HG03354 (cell line): ENCODE results near the gene SLC4A8.
"Not testable (repeated sequence)": the region's sequence is repeated elsewhere in the genome, so short reads cannot be mapped to it uniquely, and the experiment has no call there.

ENCODE experiments used
- ATAC-seq: cut with Tn5 transposase; IDR thresholded peaks from one replicate; pipeline ENCODE4 v1.9.1; 2021; ENCODE audit warnings: mild to moderate bottlenecking; ENCODE audit not compliant: unreplicated experiment, poor library complexity, severe bottlenecking

SLC4A8 gene

DNA sequence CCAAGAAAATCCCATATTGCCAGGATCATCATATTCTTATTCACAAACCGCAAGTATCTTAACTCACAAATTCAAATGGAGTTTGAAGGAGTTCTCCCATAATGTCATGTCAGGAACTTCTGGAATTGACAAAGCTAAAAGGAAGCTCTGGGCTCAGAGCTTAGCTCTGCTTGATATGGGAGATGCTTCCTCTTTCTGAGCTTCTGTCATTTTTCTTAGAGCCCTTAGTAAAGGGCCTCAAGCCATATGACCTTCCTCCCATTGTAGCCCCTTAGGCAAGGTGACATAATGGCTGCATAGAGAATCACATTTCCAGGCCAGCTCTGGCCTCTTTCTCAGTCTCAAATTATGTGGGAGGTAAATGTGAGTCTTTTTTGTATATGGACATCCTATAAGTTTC is 40.9 kb downstream of the SLC4A8 start:
- ATAC-seq = no peak

DNA sequence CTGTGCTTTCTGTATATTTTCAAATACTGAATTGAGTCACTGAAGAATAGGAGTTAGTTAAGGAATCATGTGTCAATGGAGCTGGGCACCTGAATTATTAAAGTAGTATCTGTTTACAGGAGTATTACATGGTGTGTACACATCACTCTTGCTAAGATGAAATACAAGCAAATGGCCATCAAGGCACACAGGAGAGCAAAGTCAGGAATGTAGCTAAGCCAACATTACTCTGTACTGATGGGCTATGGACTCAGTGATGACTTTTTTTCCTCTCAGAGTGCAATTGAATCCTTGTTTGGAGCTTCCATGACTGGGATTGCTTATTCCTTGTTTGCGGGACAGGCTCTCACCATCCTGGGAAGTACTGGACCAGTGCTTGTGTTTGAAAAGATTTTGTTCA is 45.5 kb downstream of the SLC4A8 start:
- ATAC-seq = no peak

GRCh38 chr12:51471111-51471864 is 46.7 kb downstream of the SLC4A8 start:
- ATAC-seq = no peak

GRCh38 chr12:51472984-51473383 is 48.4 kb downstream of the SLC4A8 start:
- no peak for ATAC-seq

- ATAC-seq = no peak
Observed at GRCh38 chr12:51473947-51474346, 49.3 kb downstream of the SLC4A8 start.

GRCh38 chr12:51475543-51475942 is 50.9 kb downstream of the SLC4A8 start:
- ATAC-seq = no peak

DNA sequence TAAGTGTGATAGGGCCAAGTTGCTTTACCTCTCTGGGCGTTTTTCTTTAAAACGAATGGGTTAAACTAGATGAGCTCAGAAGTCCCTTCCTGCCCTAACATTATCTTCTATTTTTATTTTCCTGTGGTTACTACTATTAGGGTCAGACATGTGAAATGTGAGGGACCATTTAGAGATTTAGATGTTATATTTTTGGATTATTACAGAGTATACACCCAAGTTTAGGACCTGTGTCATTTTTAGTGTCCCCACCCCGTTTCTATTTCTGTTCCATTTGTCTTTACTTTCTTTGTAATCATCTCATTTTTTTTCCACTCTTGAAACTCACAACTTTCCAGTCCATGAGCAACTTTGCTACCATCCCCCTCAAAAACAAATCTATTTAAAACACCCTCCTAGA is 56.3 kb downstream of the SLC4A8 start:
- no peak for ATAC-seq

GRCh38 chr12:51482929-51483697 is 58.5 kb downstream of the SLC4A8 start:
- ATAC-seq = no peak

GRCh38 chr12:51484119-51484518 is 59.5 kb downstream of the SLC4A8 start:
- ATAC-seq = no peak

DNA sequence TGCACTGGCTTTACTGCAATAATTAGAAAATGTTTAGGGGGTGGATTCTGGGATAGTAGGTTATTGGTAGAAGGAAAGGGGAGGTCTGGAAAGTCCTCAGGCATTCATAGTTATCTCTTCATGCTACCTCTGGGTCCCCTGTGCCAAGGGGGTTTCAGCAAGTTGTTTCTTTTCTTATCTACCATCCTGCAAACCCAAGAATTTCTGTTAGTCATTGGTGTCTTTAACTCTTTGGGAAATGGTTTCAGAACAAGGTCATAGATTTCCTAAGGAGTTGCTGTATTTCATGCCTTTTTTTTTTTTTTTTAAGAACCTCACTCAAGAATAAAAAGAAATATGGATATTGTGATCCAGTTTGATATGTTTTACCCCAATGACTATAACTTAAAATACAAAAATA is 63.6 kb downstream of the SLC4A8 start:
- no peak for ATAC-seq

DNA sequence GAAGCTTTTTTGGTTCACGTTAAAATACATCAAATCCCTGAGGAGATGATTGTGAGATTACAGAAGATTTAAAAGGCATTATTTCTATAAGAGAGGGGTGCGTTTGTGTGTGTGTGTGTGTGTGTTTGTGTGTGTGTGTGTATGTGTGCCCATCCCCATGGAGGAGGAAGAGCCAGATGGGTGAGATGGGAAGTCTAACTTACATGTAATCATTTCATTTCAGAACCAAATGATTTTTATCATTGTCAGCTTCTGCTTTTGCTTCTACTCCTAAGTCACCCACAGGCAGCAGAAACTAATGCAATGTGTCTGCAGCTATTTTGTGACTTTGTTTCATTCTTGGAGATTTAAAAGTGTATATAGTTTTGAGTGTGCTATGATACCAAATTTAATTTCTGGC is 68.7 kb downstream of the SLC4A8 start:
- ATAC-seq = no peak

DNA sequence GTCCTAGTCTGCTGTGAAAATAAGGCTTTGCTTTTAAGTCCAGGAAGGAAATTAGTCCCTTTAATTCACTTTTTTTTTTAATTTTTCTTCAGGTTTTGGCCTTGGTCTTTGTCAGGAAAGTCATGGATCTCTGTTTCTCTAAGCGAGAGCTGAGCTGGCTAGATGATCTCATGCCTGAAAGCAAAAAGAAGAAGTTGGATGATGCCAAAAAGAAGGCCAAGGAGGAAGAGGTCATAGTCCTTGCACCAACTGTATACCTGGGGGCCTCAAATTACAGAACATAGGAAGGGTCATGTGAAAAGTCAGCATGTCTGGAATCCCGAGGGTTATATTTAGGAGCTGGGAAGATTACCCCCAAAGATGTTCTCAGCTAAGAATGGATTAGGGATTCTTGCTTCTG is 72.3 kb downstream of the SLC4A8 start:
- no peak for ATAC-seq

DNA sequence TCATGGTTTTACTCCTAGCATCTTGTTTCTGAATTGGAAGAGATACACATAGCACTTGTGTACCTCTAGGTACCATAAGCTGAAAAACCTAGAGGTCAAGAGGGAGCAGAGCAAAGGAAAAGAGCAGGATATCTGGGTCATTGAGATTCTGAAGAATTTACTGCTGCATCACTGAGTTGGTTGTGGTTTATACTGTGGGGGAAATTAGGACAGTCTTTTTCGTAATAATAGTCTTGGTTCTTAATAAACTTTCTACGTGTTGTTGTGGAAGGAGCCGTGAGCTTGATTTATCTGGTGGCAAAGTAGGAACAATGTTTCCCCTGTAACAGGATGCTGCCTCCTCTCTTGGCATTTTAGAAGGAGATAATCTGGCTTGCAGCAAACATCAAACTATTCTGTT is 80.2 kb downstream of the SLC4A8 start:
- no peak for ATAC-seq

DNA sequence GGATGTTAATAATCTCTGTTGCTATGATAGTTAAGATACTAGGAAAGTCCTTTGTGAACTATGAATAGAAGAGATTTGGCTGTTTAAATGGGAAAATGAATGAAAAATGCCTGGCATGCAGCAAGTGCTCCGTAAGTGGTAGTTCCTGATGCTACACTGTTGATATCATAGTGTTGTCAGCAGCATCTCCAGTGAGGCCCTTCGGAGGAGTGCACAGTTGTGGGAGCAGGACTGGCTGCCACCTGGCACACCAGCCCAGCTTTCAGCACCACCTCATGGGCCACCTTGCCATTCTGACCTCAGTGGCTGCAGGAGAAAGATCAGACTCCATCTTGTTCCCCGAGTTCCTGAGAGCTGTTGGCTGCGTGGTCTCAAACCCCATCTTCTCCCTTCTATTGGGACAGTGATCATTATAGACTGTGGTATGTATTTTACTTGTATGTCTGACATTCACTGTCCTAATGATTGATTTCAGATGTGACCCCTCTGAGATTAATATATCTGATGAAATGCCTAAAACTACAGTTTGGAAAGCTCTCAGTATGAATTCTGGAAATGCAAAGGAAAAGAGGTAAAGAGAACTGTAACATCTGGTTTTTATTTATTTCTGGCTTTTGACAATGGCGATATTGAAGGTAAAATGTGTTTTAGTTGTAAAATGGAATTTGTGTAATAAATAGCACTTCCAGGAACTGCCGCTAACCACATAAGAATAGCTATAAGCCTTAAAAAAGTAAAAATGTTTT is 80.9 kb downstream of the SLC4A8 start:
- ATAC-seq = no peak

- ATAC-seq = no peak
Observed at GRCh38 chr12:51507178-51507577, 82.5 kb downstream of the SLC4A8 start.

DNA sequence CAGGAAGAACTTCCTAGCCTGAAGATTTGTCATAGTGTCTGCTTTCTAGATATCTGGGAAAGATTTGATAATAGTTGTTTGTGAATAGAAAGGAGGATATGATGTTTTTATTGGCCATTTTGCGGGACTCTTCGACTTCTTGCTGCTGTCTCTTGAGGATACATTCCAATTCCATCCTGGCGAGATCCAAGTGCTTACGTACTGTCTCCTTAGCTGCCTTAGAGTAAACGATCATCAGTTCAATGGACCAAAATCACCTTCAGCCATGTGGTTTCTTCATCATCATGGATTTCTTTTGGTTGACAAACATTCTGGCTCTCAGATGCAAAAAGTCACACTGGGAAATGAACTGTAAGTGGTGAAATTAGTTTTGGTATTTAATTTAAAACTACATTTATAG is 83.7 kb downstream of the SLC4A8 start:
- no peak for ATAC-seq

DNA sequence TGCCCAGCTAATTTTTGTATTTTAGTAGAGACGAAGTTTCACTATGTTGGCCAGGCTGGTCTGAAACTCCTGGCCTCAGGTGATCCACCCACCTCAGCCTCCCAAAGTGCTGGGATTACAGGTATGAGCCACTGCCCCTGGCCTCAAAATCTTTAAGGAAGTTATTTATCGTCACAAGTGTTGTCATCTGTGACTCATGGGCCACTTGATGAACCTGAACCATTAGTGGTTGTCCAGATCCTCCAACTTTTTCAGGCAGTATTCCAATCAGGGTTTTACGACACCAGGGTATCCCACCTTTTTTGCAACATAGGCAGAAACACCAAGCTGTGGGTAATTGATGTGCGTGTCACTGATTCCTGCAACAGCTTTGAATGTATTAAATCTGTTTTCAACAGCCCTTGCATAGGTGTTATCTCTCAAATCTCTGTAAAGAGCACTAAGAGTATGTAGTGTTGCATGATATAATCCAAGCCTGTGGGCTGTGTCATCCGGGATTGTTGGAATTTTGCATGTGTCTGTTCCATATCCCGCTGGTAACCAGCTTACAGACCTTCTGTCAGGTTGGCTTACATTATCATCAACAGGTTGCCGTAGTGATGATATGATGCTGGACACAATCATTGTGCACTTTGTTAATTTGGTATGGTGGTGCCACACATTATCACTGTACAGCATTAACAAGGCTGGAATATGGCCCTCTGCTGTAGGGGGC is 87.1 kb downstream of the SLC4A8 start:
- ATAC-seq = no peak

DNA sequence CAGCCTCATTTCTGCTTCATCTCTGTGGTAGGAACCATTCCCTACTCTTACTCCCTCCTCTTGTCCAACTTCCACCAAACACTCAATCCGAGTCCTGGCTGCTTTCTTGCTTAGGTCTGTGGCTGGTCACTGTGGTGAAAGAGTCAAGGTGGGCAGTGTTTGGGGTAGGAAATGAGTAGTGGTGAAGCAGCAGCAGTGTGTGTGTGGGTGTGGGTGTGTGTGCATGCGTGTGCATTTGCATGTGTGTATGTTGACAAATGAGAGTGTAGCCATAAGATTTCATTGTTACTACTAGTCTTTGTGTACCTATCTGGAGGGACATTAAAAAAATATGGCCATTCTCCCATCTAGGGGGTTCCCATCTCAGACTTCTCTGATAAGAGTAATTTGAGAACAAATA is 87.8 kb downstream of the SLC4A8 start:
- no peak for ATAC-seq

- not testable (repeated sequence) for ATAC-seq
Observed at GRCh38 chr12:51515037-51515436, 90.4 kb downstream of the SLC4A8 start.

GRCh38 chr12:51517316-51517715 is 92.7 kb downstream of the SLC4A8 start:
- ATAC-seq = no peak
